Liver (tissue), 9 donors: ENCODE results near the gene VAV3. TPM values are rescaled to one million over a fixed set of nuclear protein-coding genes. Genes with fewer than 3 reads are reported as not detected.

Source experiments
- DNase-seq: peaks from one replicate; pipeline ENCODE4 v3.0.0-alpha.2; 2017; ENCODE audit warnings: low spot score
- H3K27ac ChIP-seq, 2 donors: one replicate each; pipeline ENCODE4 v1.7.0; 2013; ENCODE audit warnings: inconsistent platforms in 2 of 2, low read length in 2 of 2, control low read depth in 1 of 2, low read depth in 1 of 2, mild to moderate bottlenecking in 1 of 2
- H3K27me3 ChIP-seq, 4 donors: one replicate each; pipeline versions ENCODE4 v1.6.1 to v1.7.0; 2013; ENCODE audit warnings: low read length in 3 of 4, inconsistent platforms in 1 of 4, mild to moderate bottlenecking in 1 of 4, moderate library complexity in 1 of 4; ENCODE audit not compliant: control insufficient read depth in 4 of 4, insufficient read depth in 4 of 4
- H3K36me3 ChIP-seq, 4 donors: one replicate each; pipeline versions ENCODE4 v1.6.1 to v1.7.0; 2013; ENCODE audit warnings: low read length in 3 of 4, mild to moderate bottlenecking in 3 of 4, low read depth in 1 of 4, moderate library complexity in 1 of 4; ENCODE audit not compliant: control insufficient read depth in 4 of 4, insufficient read depth in 3 of 4
- H3K4me1 ChIP-seq, 4 donors: one replicate each; pipeline versions ENCODE4 v1.6.1 to v1.7.0; 2013; ENCODE audit warnings: low read length in 3 of 4, mild to moderate bottlenecking in 3 of 4, moderate library complexity in 1 of 4; ENCODE audit not compliant: control insufficient read depth in 4 of 4, insufficient read depth in 4 of 4
- H3K4me3 ChIP-seq, 3 donors: one replicate each; pipeline versions ENCODE4 v1.6.1 to v1.7.0; 2013; ENCODE audit warnings: low read length in 3 of 3, control low read depth in 1 of 3, low read depth in 1 of 3, mild to moderate bottlenecking in 1 of 3
- H3K9ac ChIP-seq, 2 donors: one replicate each; pipeline ENCODE4 v1.7.0; 2013; ENCODE audit warnings: low read length in 2 of 2, mild to moderate bottlenecking in 2 of 2, moderate library complexity in 2 of 2, control low read depth in 1 of 2, low read depth in 1 of 2
- H3K9me3 ChIP-seq, 4 donors: one replicate each; pipeline versions ENCODE4 v1.6.1 to v1.7.0; 2013; ENCODE audit warnings: low read length in 3 of 4; ENCODE audit not compliant: control insufficient read depth in 4 of 4
- CTCF ChIP-seq: fragments of 150-350 bp; IDR thresholded peaks from 2 replicates; pipeline ENCODE4 v1.5.1; 2017; ENCODE audit warnings: improper control_type of control experiment, low read depth, low read length; ENCODE audit not compliant: missing input control
- EGR1 ChIP-seq, 2 donors: IDR thresholded peaks; 2 replicates each; pipeline ENCODE4 v1.6.1; 2016 to 2018; ENCODE audit warnings: antibody characterized with exemption in 2 of 2, low read depth in 2 of 2
- FOXA1 ChIP-seq: IDR thresholded peaks from 2 replicates; pipeline ENCODE4 v1.6.1; 2016; ENCODE audit warnings: antibody characterized with exemption
- FOXA2 ChIP-seq: IDR thresholded peaks from 2 replicates; pipeline ENCODE4 v1.6.1; 2016; ENCODE audit warnings: antibody characterized with exemption
- GABPA ChIP-seq, 2 donors: IDR thresholded peaks in 1 of 2; conservative IDR thresholded peaks in 1 of 2; 2 replicates each; pipeline ENCODE4 v1.6.1; 2016; ENCODE audit warnings: antibody characterized with exemption in 2 of 2, mild to moderate bottlenecking in 1 of 2, moderate library complexity in 1 of 2
- HNF4A ChIP-seq, 2 donors: conservative IDR thresholded peaks; 2 replicates each; pipeline ENCODE4 v1.6.1; 2016; ENCODE audit warnings: antibody characterized with exemption in 2 of 2, mild to moderate bottlenecking in 2 of 2
- HNF4G ChIP-seq: IDR thresholded peaks from 2 replicates; pipeline ENCODE4 v1.6.1; 2016; ENCODE audit warnings: antibody characterized with exemption
- JUND ChIP-seq, 2 donors: IDR thresholded peaks; 2 replicates each; pipeline ENCODE4 v1.6.1; 2016; ENCODE audit warnings: antibody characterized with exemption in 2 of 2
- NR2F2 ChIP-seq: IDR thresholded peaks from 2 replicates; pipeline ENCODE4 v1.6.1; 2016; ENCODE audit warnings: antibody characterized with exemption
- RAD21 ChIP-seq, 2 donors: IDR thresholded peaks; 2 replicates each; pipeline ENCODE4 v1.6.1; 2016; ENCODE audit warnings: antibody characterized with exemption in 2 of 2, mild to moderate bottlenecking in 2 of 2
- REST ChIP-seq: IDR thresholded peaks from 2 replicates; pipeline ENCODE4 v1.6.1; 2016; ENCODE audit warnings: antibody characterized with exemption, mild to moderate bottlenecking
- RXRA ChIP-seq, 2 donors: IDR thresholded peaks; 2 replicates each; pipeline ENCODE4 v1.6.1; 2017 to 2018; ENCODE audit warnings: antibody characterized with exemption in 2 of 2, mild to moderate bottlenecking in 1 of 2
- TAF1 ChIP-seq: conservative IDR thresholded peaks from 2 replicates; pipeline ENCODE4 v1.6.1; 2016; ENCODE audit warnings: antibody characterized with exemption, mild to moderate bottlenecking
- YY1 ChIP-seq: IDR thresholded peaks from 2 replicates; pipeline ENCODE4 v1.6.1; 2016; ENCODE audit warnings: antibody characterized with exemption, mild to moderate bottlenecking
- WGBS: extraction: QIAGEN DNeasy Blood & Tissue Kit; methylation state at CpG from one replicate; pipeline ENCODE4 v1.1.7; 2013; 5-methylcytosine and 5-hydroxymethylcytosine counted together
- polyA plus RNA-seq, 2 donors: library from polyadenylated mRNA; stranded (reverse) in 1 of 2; unstranded in 1 of 2; fragments of 200-250 nt in 1 of 2; fragments of >200 nt in 1 of 2; fragmentation: Nextera tagmentation in 1 of 2; extraction: Ambion mirVana in 1 of 2; gene quantifications; one replicate each; pipeline versions ENCODE4 v1.2.1 to v1.2.3, GENCODE V29; 2013 to 2015
- total RNA-seq, 2 donors: library from RNA; depleted of rRNA; stranded (reverse); fragments of >200 nt; gene quantifications; one replicate each; pipeline ENCODE4 v1.2.3, GENCODE V29; 2014
- TF ChIP-seq, protein P1 (sequence below): IDR thresholded peaks from 2 replicates; pipeline ENCODE4 v1.6.1; 2016; ENCODE audit warnings: antibody characterized with exemption
- TF ChIP-seq, protein P2 (sequence below): IDR thresholded peaks from 2 replicates; pipeline ENCODE4 v1.6.1; 2016; ENCODE audit warnings: antibody characterized with exemption
- TF ChIP-seq, protein P3 (sequence below): IDR thresholded peaks from 2 replicates; pipeline ENCODE4 v1.6.1; 2016; ENCODE audit warnings: antibody characterized with exemption
- donor health status: healthy.
- donor health status: healthy.
- donor health status: healthy.
- donor health status: healthy.
- donor health status: healthy.

VAV3 gene
- total and polyA plus RNA-seq, 4 donors, result 0.46 to 4.8 (median 2.7) TPM

DNA sequence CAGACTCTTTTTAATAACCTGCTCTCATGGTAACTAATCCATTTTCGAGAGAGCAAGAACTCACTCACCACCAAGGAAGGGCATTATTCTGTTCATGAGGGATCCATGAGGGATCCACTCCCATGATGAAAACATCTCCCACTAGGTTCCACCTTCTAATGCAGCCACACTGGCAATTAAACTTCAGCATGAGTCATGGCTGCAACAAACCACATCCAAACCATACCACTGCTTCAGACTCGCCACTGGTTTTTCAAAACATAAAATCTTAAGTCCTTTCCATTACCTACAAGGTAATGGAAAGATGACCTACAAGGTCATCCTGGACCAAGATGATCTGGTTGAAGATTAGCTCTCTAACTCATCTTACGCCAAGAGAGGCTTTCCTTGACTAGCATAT, 405.1 kb downstream of the VAV3 start:
- WGBS, result 91% methylated on average over 3 of the region's 3 CpGs
- Histone ChIP-seq H3K4me1 (no peaks in the 10 kb centered on the region), H3K36me3 (no peaks in the 10 kb centered on the region), H3K4me3 (no peak overlapping the region), H3K9me3 (no peaks in the 10 kb centered on the region), H3K27me3 (no peaks in the 10 kb centered on the region), H3K9ac (no peak overlapping the region), H3K27ac (no peak overlapping the region)
- no peak for DNase-seq
- TF ChIP-seq YY1 (no peak), RAD21 (IDR thresholded peaks at IDR 0.05) (no peak), HNF4A (conservative IDR thresholded peaks at IDR 0.05) (no peak), JUND (IDR thresholded peaks at IDR 0.05) (no peak), REST (no peak), FOXA2 (no peak), TAF1 (no peak), NR2F2 (no peak), EGR1 (IDR thresholded peaks at IDR 0.05; ENCODE audit: low read depth in 2 of 2) (no peak), FOXA1 (no peak), RXRA (IDR thresholded peaks at IDR 0.05) (no peak), HNF4G (no peak), CTCF (no peak)
- TF ChIP-seq, protein P1, sequence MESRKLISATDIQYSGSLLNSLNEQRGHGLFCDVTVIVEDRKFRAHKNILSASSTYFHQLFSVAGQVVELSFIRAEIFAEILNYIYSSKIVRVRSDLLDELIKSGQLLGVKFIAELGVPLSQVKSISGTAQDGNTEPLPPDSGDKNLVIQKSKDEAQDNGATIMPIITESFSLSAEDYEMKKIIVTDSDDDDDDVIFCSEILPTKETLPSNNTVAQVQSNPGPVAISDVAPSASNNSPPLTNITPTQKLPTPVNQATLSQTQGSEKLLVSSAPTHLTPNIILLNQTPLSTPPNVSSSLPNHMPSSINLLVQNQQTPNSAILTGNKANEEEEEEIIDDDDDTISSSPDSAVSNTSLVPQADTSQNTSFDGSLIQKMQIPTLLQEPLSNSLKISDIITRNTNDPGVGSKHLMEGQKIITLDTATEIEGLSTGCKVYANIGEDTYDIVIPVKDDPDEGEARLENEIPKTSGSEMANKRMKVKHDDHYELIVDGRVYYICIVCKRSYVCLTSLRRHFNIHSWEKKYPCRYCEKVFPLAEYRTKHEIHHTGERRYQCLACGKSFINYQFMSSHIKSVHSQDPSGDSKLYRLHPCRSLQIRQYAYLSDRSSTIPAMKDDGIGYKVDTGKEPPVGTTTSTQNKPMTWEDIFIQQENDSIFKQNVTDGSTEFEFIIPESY, result no peak
- TF ChIP-seq, protein P2, sequence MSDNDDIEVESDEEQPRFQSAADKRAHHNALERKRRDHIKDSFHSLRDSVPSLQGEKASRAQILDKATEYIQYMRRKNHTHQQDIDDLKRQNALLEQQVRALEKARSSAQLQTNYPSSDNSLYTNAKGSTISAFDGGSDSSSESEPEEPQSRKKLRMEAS, result no peak
- TF ChIP-seq, protein P3, sequence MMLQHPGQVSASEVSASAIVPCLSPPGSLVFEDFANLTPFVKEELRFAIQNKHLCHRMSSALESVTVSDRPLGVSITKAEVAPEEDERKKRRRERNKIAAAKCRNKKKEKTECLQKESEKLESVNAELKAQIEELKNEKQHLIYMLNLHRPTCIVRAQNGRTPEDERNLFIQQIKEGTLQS, result no peak

- Histone ChIP-seq H3K27ac (no peak overlapping the region), H3K4me1 (no peaks in the 10 kb centered on the region), H3K9ac (no peak overlapping the region), H3K36me3 (no peaks in the 10 kb centered on the region), H3K4me3 (no peak overlapping the region), H3K9me3 (peaks cover 0 to 3% (median 0%) of the 10 kb centered on the region in 4 donors), H3K27me3 (no peaks in the 10 kb centered on the region)
- DNase-seq, result no peak
- WGBS, result 92% methylated on average over 2 of the region's 2 CpGs
- TF ChIP-seq GABPA (IDR thresholded peaks at IDR 0.05 in 1 of 2, conservative IDR thresholded peaks at IDR 0.05 in 1 of 2) (no peak), HNF4G (no peak), JUND (IDR thresholded peaks at IDR 0.05) (no peak), FOXA2 (no peak), CTCF (no peak), NR2F2 (no peak), HNF4A (conservative IDR thresholded peaks at IDR 0.05) (no peak), EGR1 (IDR thresholded peaks at IDR 0.05; ENCODE audit: low read depth in 2 of 2) (no peak), RAD21 (IDR thresholded peaks at IDR 0.05) (no peak), TAF1 (no peak), FOXA1 (no peak), YY1 (no peak), REST (no peak)
- TF ChIP-seq, protein P2, result no peak
Observed at GRCh38 chr1:107557095-107557494, 407.9 kb downstream of the VAV3 start.
